MCF 10A (cell line): ENCODE measurements around the gene ATP2C1. TPM values are rescaled to one million over a fixed set of nuclear protein-coding genes. Genes with fewer than 3 reads are reported as not detected.
"Not testable (repeated sequence)": the region's sequence is repeated elsewhere in the genome, so short reads cannot be mapped to it uniquely, and the experiment has no call there.

ENCODE experiments used
- BruUV-seq: library from RNA; stranded (reverse); fragments of 400-500 nt; replicated peaks from 2 replicates; lab custom pipeline; 2021; lab: Mats Ljungman, UMichigan
- CTCF ChIA-PET: fragments of 300-600 bp; sonication (Branson Sonifier 250); formaldehyde crosslinking; extraction: SDS; loops from one replicate; lab custom pipeline; 2021; ENCODE audit warnings: antibody characterized with exemption, inconsistent platforms; lab: Yijun Ruan, JAX
- POLR2A ChIA-PET: fragments of 300-600, 350-650 bp; sonication (Branson Sonifier 250); formaldehyde crosslinking; extraction: SDS; loops from one replicate; lab custom pipeline; 2020; ENCODE audit warnings: antibody characterized with exemption, inconsistent platforms; lab: Yijun Ruan, JAX
- DNase-seq: peaks from one replicate; pipeline ENCODE4 v3.0.0-alpha.2; 2018; ENCODE audit not compliant: unreplicated experiment
- H3K27ac Mint-ChIP-seq: one replicate; pipeline ENCODE4 v1.8.0; 2022; ENCODE audit warnings: mild to moderate bottlenecking, low read depth, mixed read lengths; ENCODE audit not compliant: unreplicated experiment
- H3K27me3 Mint-ChIP-seq: one replicate; pipeline ENCODE4 v1.8.0; 2022; ENCODE audit warnings: mixed read lengths; ENCODE audit not compliant: insufficient read depth, unreplicated experiment
- H3K36me3 Mint-ChIP-seq: one replicate; pipeline ENCODE4 v1.8.0; 2022; ENCODE audit warnings: mild to moderate bottlenecking, moderate library complexity, mixed read lengths; ENCODE audit not compliant: insufficient read depth, unreplicated experiment
- H3K4me1 Mint-ChIP-seq: one replicate; pipeline ENCODE4 v1.8.0; 2022; ENCODE audit warnings: mixed read lengths; ENCODE audit not compliant: insufficient read depth, unreplicated experiment
- H3K4me3 Mint-ChIP-seq: one replicate; pipeline ENCODE4 v1.8.0; 2022; ENCODE audit warnings: mild to moderate bottlenecking, moderate library complexity, mixed read lengths; ENCODE audit not compliant: unreplicated experiment
- H3K9me3 Mint-ChIP-seq: one replicate; pipeline ENCODE4 v1.8.0; 2022; ENCODE audit warnings: mixed read lengths; ENCODE audit not compliant: unreplicated experiment
- intact Hi-C: fragments of 100-400 bp; cut with micrococcal nuclease; formaldehyde crosslinking; loops from 2 replicates; pipeline ENCODE4 v1.14.1; 2022
- total RNA-seq: library from RNA; stranded (reverse); gene quantifications from 2 replicates; pipeline ENCODE4 v1.2.3, GENCODE V29; 2022
- TF ChIP-seq, protein P1 (sequence below): fragments of 200-600 bp; IDR thresholded peaks from one replicate; pipeline ENCODE4 v1.8.0; 2022; ENCODE audit warnings: antibody characterized with exemption, mild to moderate bottlenecking; ENCODE audit not compliant: unreplicated experiment

Gene ATP2C1
- total RNA-seq, 1 experiment from 2014 or later, result 52.7 TPM

- ChIA-PET POLR2A (no interaction called here), CTCF (no interaction called here)
- DNase-seq, result no peak
- intact Hi-C loops, result no loop called here
- no peaks in the 10 kb centered on the region for H3K9me3 Mint-ChIP-seq
- peaks cover 7% of the 10 kb centered on the region for H3K4me1 Mint-ChIP-seq
- H3K4me3 Mint-ChIP-seq, result no peak overlapping the region
- no peak overlapping the region for H3K27ac Mint-ChIP-seq
- BruUV-seq, result no TSS peak
- no peaks in the 10 kb centered on the region for H3K36me3 Mint-ChIP-seq
- H3K27me3 Mint-ChIP-seq, result peaks cover 16% of the 10 kb centered on the region
- TF ChIP-seq, protein P1, sequence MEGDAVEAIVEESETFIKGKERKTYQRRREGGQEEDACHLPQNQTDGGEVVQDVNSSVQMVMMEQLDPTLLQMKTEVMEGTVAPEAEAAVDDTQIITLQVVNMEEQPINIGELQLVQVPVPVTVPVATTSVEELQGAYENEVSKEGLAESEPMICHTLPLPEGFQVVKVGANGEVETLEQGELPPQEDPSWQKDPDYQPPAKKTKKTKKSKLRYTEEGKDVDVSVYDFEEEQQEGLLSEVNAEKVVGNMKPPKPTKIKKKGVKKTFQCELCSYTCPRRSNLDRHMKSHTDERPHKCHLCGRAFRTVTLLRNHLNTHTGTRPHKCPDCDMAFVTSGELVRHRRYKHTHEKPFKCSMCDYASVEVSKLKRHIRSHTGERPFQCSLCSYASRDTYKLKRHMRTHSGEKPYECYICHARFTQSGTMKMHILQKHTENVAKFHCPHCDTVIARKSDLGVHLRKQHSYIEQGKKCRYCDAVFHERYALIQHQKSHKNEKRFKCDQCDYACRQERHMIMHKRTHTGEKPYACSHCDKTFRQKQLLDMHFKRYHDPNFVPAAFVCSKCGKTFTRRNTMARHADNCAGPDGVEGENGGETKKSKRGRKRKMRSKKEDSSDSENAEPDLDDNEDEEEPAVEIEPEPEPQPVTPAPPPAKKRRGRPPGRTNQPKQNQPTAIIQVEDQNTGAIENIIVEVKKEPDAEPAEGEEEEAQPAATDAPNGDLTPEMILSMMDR, result no peak
Observed at GRCh38 chr3:130853581-130853980, 40.3 kb upstream of the ATP2C1 start.

- H3K9me3 Mint-ChIP-seq, result no peaks in the 10 kb centered on the region
- ChIA-PET CTCF (no interaction called here), POLR2A (no interaction called here)
- TF ChIP-seq, protein P1, result no peak
- no peak overlapping the region for H3K27ac Mint-ChIP-seq
- H3K4me1 Mint-ChIP-seq, result peaks cover 7% of the 10 kb centered on the region
- no TSS peak for BruUV-seq
- no peaks in the 10 kb centered on the region for H3K36me3 Mint-ChIP-seq
- no peak for DNase-seq
- intact Hi-C loops, result no loop called here
- no peak overlapping the region for H3K4me3 Mint-ChIP-seq
- peaks cover 24% of the 10 kb centered on the region for H3K27me3 Mint-ChIP-seq
Observed at GRCh38 chr3:130854208-130854864, 39.5 kb upstream of the ATP2C1 start.

DNA sequence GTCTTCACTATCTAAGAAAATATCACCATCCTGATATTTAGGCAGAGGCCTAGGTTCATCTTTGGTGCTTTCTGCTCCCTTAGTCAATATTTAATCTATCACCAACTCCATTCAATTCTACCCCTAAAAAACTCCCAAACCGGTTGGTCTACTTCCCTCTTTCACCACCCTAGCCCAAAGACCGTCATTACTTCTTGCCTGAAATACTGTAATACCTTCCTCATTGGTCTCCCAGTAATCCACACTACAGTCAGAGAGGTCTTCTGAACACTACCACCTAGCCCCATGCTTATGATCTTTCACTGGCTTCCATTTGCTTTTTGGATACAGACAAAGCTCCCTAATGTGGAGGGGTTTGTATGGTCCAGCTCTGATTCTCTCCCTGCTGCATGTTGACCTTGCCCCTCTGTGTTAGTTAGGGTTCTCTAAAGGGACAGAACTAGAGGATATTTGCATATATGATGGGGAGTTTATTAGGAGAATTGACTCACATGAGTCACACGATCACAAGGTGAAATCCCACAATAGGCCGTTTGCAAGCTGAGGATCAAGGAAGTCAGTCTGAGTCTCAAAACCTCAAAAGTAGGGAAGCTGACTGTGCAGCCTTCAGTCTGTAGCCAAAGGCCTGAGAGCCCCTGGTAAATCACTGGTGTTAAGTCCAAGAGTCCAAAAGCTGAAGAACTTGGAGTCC lies 36.4 kb upstream of the ATP2C1 start:
- ChIA-PET POLR2A (interaction anchor here (1.5 kb wide), 1 partner anchor 8 kb away, joined by 4 read pairs; no protein-coding TSS in a partner anchor), CTCF (interaction anchor here (1.8 kb wide), 1 partner anchor 36 kb away, joined by 5 read pairs; the partner anchor contains the start of gene ATP2C1)
- H3K27ac Mint-ChIP-seq, result no peak overlapping the region
- intact Hi-C loops, result no loop called here
- H3K27me3 Mint-ChIP-seq, result peaks cover 19% of the 10 kb centered on the region
- no peak overlapping the region for H3K4me3 Mint-ChIP-seq
- no peaks in the 10 kb centered on the region for H3K36me3 Mint-ChIP-seq
- no peaks in the 10 kb centered on the region for H3K4me1 Mint-ChIP-seq
- no peak for DNase-seq
- no TSS peak for BruUV-seq
- TF ChIP-seq, protein P1, result no peak
- H3K9me3 Mint-ChIP-seq, result no peaks in the 10 kb centered on the region

DNA sequence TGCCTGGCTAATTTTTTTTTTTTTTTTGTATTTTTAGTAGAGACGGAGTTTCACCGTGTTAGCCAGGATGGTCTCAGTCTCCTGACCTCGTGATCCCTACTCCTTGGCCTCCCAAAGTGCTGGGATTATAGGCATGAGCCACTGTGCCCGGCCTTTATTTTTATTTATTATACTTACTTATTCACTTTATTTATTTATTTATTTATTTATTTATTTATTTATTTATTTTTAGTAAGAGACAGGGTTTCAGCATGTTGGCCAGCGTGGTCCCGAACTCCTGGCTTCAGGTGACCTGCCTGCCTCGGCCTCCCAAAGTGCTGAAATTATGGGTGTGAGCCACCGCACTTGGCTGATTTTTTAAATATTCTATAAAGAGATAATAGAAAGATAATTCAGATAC lies 31.8 kb upstream of the ATP2C1 start:
- POLR2A ChIA-PET, BruUV-seq, H3K27ac Mint-ChIP-seq, H3K4me1 Mint-ChIP-seq, H3K4me3 Mint-ChIP-seq, CTCF ChIA-PET, H3K36me3 Mint-ChIP-seq, intact Hi-C loops, DNase-seq, H3K9me3 Mint-ChIP-seq: not testable (repeated sequence)
- peaks cover 19% of the 10 kb centered on the region for H3K27me3 Mint-ChIP-seq
